ENCODE measurements around the gene XRCC1. TPM values are rescaled to one million over a fixed set of nuclear protein-coding genes. Genes with fewer than 3 reads are reported as not detected.

Gene XRCC1
- total RNA-seq, 1 donor from 2014 or later = 70.7 TPM

DNA sequence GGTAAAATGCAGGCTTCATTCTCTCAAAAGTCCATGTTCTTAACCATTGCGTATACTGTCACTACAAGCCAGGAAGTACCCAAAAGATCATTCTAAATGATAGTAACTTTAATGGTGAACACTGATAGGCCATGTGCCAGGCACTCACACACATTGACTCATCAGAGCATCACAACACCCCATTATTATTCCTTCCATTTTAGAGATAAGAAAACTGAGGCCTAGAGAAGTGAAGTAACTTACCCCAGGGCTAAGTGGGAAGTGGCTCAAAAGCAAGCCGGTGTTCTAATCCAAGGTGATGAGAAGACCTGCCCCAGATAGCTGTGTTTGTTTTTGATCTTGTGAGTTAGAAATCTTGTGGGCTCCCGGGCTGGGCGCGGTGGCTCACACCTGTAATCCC is 69.4 kb downstream of the XRCC1 start:
- H3K27ac Mint-ChIP-seq = no peak overlapping the region
- no peak for TF ChIP-seq CTCF (IDR thresholded peaks at IDR 0.05; ENCODE audit: unreplicated experiment)
- no peak overlapping the region for H3K4me3 Mint-ChIP-seq (ENCODE audit: low read depth)
- peaks cover 14% of the 10 kb centered on the region for H3K36me3 Mint-ChIP-seq (ENCODE audit: insufficient read depth)
- no peak for DNase-seq (ENCODE audit: low spot score, unreplicated experiment)
- peaks cover 14% of the 10 kb centered on the region for H3K4me1 Mint-ChIP-seq (ENCODE audit: low read depth)
- H3K9me3 Mint-ChIP-seq (ENCODE audit: low read depth) = no peaks in the 10 kb centered on the region
- peaks cover 10% of the 10 kb centered on the region for H3K27me3 Mint-ChIP-seq

DNA sequence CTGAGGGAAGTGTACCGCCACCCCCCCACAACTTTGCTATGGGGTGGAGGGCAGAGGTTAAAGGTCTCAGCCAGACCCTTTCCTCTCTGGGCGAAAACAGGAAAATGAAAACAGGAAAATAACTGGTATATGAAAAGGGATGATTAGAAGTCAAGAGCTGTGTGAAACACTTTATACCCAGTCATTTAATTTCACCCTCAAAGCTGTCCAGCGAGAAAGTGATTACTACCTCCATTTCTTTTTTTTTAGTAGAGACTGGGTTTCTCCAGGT is 70.2 kb downstream of the XRCC1 start:
- H3K27ac Mint-ChIP-seq = peak overlapping the region; percentile 84

DNA sequence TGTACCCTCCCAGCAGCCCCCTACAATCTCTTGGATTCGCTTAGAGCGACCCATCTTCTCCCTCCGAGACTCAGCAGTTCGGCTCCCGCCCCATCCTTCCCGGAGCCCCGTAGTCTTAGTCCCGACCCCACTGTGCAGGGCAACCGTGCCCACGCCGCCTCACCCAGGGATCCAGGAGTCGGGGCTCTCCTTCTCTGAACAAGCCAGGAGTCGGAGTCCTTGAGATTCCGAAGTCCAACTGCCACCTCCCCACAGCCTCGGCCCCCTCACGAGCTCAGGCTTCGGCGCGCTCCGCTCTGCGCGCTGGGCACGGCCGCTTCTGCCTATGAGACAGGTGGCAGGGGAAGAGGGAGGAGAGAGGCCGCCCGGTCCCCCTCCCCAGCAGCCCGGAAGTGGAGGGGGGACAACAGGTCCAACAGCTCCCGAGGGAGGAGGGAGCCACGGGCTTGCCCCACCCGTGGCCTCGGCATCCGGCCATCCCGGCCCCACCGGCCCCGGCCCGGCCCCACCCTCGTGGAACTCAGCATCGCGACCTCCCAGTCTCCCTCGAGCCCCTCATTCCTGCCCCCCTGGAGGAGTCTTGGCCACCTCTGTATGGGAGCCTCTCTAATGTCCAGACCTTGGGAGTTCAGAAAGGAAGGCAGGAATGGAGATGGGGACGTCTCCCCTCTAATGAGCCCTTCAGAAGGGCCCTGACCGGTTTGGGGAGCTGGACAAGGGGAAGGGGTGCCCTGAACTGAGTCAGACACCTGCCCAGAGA is 70.7 kb downstream of the XRCC1 start, which contains the start of gene PHLDB3:
Gene PHLDB3 (minus strand): TSS at position 321 of the 760 bp plus-strand sequence. CDS start 628 bp downstream, outside the sequence.
- Mint-ChIP-seq H3K36me3 (ENCODE audit: insufficient read depth) (peaks cover 15% of the 10 kb centered on the region), H3K27me3 (peaks cover 10% of the 10 kb centered on the region), H3K4me1 (ENCODE audit: low read depth) (peaks cover 15% of the 10 kb centered on the region), H3K27ac (peak within 1 kb of the TSS; percentile 95), H3K4me3 (ENCODE audit: low read depth) (peak within 1 kb of the TSS; percentile 82), H3K9me3 (ENCODE audit: low read depth) (no peaks in the 10 kb centered on the region)
- peak; percentile 27 for DNase-seq (ENCODE audit: low spot score, unreplicated experiment)
- TF ChIP-seq CTCF (IDR thresholded peaks at IDR 0.05; ENCODE audit: unreplicated experiment) = no peak

More for the DNA sequence above, 70.2 kb downstream of the XRCC1 start:
- H3K4me3 Mint-ChIP-seq (ENCODE audit: low read depth) = peak overlapping the region; percentile 60
- peaks cover 15% of the 10 kb centered on the region for H3K4me1 Mint-ChIP-seq (ENCODE audit: low read depth)
- H3K27me3 Mint-ChIP-seq = peaks cover 10% of the 10 kb centered on the region
- no peak for TF ChIP-seq CTCF (IDR thresholded peaks at IDR 0.05; ENCODE audit: unreplicated experiment)
- H3K36me3 Mint-ChIP-seq (ENCODE audit: insufficient read depth) = peaks cover 15% of the 10 kb centered on the region
- H3K9me3 Mint-ChIP-seq (ENCODE audit: low read depth) = no peaks in the 10 kb centered on the region
- no peak for DNase-seq (ENCODE audit: low spot score, unreplicated experiment)

DNA sequence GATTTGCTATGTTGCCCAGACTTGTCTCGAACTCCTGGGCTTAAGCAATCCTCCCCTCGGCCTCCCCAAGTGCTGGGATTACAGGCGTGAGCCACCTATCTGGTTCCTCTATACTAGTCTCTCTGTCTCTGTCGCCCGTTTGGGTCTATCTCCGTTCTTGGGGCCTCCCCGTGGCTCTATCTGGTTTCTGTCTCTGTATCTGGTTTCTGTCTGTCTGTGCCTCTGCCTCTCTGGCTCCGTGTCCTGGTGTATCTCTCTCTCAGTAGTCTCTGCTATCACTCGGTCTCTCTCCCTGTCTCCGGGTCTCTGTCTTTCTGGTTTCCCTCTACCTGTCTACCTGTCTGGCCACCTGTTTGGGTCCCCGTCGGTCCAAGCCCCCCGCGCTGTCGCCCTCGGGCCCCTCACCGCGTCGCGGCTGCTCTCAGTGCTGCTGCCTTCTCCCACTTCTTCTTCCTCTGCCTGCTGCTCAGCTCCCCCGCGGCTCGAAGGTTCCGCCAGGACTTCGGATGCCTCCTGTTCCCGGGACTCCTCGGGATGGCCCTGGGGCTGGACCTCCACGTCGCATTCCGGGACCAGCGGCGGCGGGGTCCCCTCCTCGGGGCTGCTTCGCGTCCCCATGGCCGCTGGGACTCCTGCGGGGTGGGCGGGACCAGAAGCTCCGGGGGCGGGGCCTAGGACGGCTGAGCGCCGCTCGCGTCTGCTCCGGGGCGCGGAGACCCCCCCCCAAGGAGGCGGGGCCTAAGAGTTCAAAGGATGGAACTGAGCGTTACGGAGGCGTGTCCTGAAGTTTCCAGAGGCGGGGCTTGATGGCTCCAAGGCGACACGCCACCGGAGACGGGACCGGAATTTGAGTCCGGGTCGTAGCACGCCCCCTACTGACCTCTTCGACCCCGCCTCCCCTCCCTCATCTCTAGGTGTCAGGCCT is 71.6 kb downstream of the XRCC1 start:
- Mint-ChIP-seq H3K27me3 (peaks cover 10% of the 10 kb centered on the region), H3K4me3 (ENCODE audit: low read depth) (peak overlapping the region; percentile 82), H3K36me3 (ENCODE audit: insufficient read depth) (peaks cover 15% of the 10 kb centered on the region), H3K4me1 (ENCODE audit: low read depth) (peaks cover 22% of the 10 kb centered on the region), H3K27ac (peak overlapping the region; percentile 95), H3K9me3 (ENCODE audit: low read depth) (no peaks in the 10 kb centered on the region)
- DNase-seq (ENCODE audit: low spot score, unreplicated experiment) = peak; percentile 95
- peak; percentile 42 for TF ChIP-seq CTCF (IDR thresholded peaks at IDR 0.05; ENCODE audit: unreplicated experiment)

- H3K27ac Mint-ChIP-seq = peak overlapping the region; percentile 63
These were observed 72.8 kb downstream of the XRCC1 start for GRCh38 chr19:43502419-43502976.

More at GRCh38 chr19:43502419-43502976, 72.8 kb downstream of the XRCC1 start:
- Mint-ChIP-seq H3K36me3 (ENCODE audit: insufficient read depth) (peaks cover 12% of the 10 kb centered on the region), H3K9me3 (ENCODE audit: low read depth) (no peaks in the 10 kb centered on the region), H3K4me3 (ENCODE audit: low read depth) (peak overlapping the region; percentile 82), H3K4me1 (ENCODE audit: low read depth) (peaks cover 30% of the 10 kb centered on the region), H3K27me3 (peaks cover 10% of the 10 kb centered on the region)
- TF ChIP-seq CTCF (IDR thresholded peaks at IDR 0.05; ENCODE audit: unreplicated experiment) = no peak
- DNase-seq (ENCODE audit: low spot score, unreplicated experiment) = no peak

Measured in progenitor cell of endocrine pancreas (in vitro differentiated cells).